HCT116 (cell line): ENCODE measurements around the gene RAB37. TPM values are rescaled to one million over a fixed set of nuclear protein-coding genes. Genes with fewer than 3 reads are reported as not detected.

Experiments
- ATAC-seq: fragments of 200-7000 bp; cut with Tn5 transposase; 2 replicates; pipeline ENCODE4 v1.9.1; 2020; ENCODE audit warnings: mild to moderate bottlenecking, moderate library complexity
- BruUV-seq: library from RNA; stranded (reverse); fragments of 400-500 nt; replicated peaks from 2 replicates; lab custom pipeline; 2021; lab: Mats Ljungman, UMichigan
- CTCF ChIA-PET: fragments of 300-600 bp; sonication (Branson Sonifier 250); formaldehyde crosslinking; loops from one replicate; lab custom pipeline; 2021; ENCODE audit warnings: antibody characterized with exemption; lab: Charles Lee
- POLR2A ChIA-PET: fragments of 300-600, 350-600 bp; sonication (Branson Sonifier 250); formaldehyde crosslinking; loops from one replicate; lab custom pipeline; 2021; ENCODE audit warnings: antibody characterized with exemption; lab: Charles Lee
- RAD21 ChIA-PET, 2 experiments: fragments of 300-600 bp; sonication (Branson Sonifier 250); formaldehyde crosslinking; loops; one replicate each; lab custom pipeline; 2023; ENCODE audit warnings: low total read pairs in 2 of 2; ENCODE audit not compliant: uncharacterized antibody in 2 of 2, unreplicated experiment in 2 of 2, low non-redundant PET in 1 of 2; lab: Charles Lee
- DNase-seq: peaks from one replicate; pipeline ENCODE4 v3.0.0-alpha.2; 2010; ENCODE audit warnings: low read depth, low spot score
- H2AFZ ChIP-seq: fragments of 200-600 bp; shearing (Covaris generic), sonication (generic); 2 replicates; pipeline ENCODE4 v1.6.1; 2017; ENCODE audit warnings: low read depth, mixed run types, mixed read lengths, antibody characterized with exemption, low read length; ENCODE audit not compliant: poor library complexity, severe bottlenecking
- H3K27ac ChIP-seq: 2 replicates; pipeline ENCODE4 v1.5.1; 2012; ENCODE audit warnings: low read depth, low read length
- H3K27me3 ChIP-seq: fragments of 200-600 bp; sonication (generic); 2 replicates; pipeline ENCODE4 v1.6.1; 2016; ENCODE audit warnings: mixed run types, low read length, mixed read lengths; ENCODE audit not compliant: insufficient read depth
- H3K36me3 ChIP-seq, 2 experiments: fragments of 200-500 bp in 1 of 2; fragments of 200-600 bp in 1 of 2; sonication (Bioruptor generic) in 1 of 2; sonication (generic) in 1 of 2; 2 replicates each; pipeline versions ENCODE4 v1.5.1 to v1.6.1; 2014 to 2016; ENCODE audit warnings: low read length in 2 of 2, inconsistent platforms in 1 of 2, mixed read lengths in 1 of 2, mixed run types in 1 of 2; ENCODE audit not compliant: insufficient read depth in 2 of 2, control insufficient read depth in 1 of 2
- H3K4me1 ChIP-seq, 2 experiments: fragments of 200-600 bp in 1 of 2; sonication (generic) in 1 of 2; 2 replicates each; pipeline versions ENCODE4 v1.5.1 to v1.6.1; 2012 to 2017; ENCODE audit warnings: low read length in 2 of 2, inconsistent platforms in 1 of 2, mild to moderate bottlenecking in 1 of 2, mixed read lengths in 1 of 2, mixed run types in 1 of 2, moderate library complexity in 1 of 2; ENCODE audit not compliant: insufficient read depth in 2 of 2, control insufficient read depth in 1 of 2
- H3K4me2 ChIP-seq: fragments of 200-600 bp; sonication (generic); 2 replicates; pipeline ENCODE4 v1.6.1; 2017; ENCODE audit warnings: mixed run types, low read length, mixed read lengths
- H3K4me3 ChIP-seq, 2 experiments: fragments of 200-600 bp in 1 of 2; sonication (generic) in 1 of 2; replicated peaks in 1 of 2; 2 replicates each; pipeline ENCODE4 v1.5.1; 2011 to 2016; ENCODE audit warnings: low read length in 2 of 2, control low read depth in 1 of 2, low read depth in 1 of 2, mild to moderate bottlenecking in 1 of 2, mixed read lengths in 1 of 2, mixed run types in 1 of 2
- H3K79me2 ChIP-seq: fragments of 200-600 bp; sonication (generic); 2 replicates; pipeline ENCODE4 v1.6.1; 2017; ENCODE audit warnings: mild to moderate bottlenecking, mixed run types, low read length, moderate library complexity, mixed read lengths; ENCODE audit not compliant: insufficient read depth
- H3K9ac ChIP-seq: fragments of 200-600 bp; sonication (generic); 2 replicates; pipeline ENCODE4 v1.6.1; 2016; ENCODE audit warnings: low read length, mixed read lengths
- H3K9me2 ChIP-seq: fragments of 200-600 bp; sonication (generic), shearing (Covaris generic); 2 replicates; pipeline ENCODE4 v1.6.1; 2017; ENCODE audit warnings: mixed run types, mild to moderate bottlenecking, moderate library complexity; ENCODE audit not compliant: insufficient read depth
- H3K9me3 ChIP-seq, 2 experiments: fragments of 200-500 bp in 1 of 2; fragments of 200-600 bp in 1 of 2; sonication (Bioruptor generic) in 1 of 2; sonication (generic) in 1 of 2; 2 replicates each; pipeline ENCODE4 v1.6.1; 2014 to 2017; ENCODE audit warnings: low read length in 2 of 2, mixed read lengths in 2 of 2, inconsistent platforms in 1 of 2, low read depth in 1 of 2, mild to moderate bottlenecking in 1 of 2, mixed run types in 1 of 2, moderate library complexity in 1 of 2; ENCODE audit not compliant: control insufficient read depth in 1 of 2, insufficient read depth in 1 of 2
- H4K20me1 ChIP-seq: fragments of 200-600 bp; sonication (generic), shearing (Covaris generic); 2 replicates; pipeline ENCODE4 v1.6.1; 2017; ENCODE audit warnings: mixed run types, mild to moderate bottlenecking, moderate library complexity; ENCODE audit not compliant: insufficient read depth
- CBX3 ChIP-seq: IDR thresholded peaks from 2 replicates; pipeline ENCODE4 v1.6.1; 2012; ENCODE audit warnings: low read depth
- EGR1 ChIP-seq: IDR thresholded peaks from 2 replicates; pipeline ENCODE4 v1.6.1; 2012; ENCODE audit warnings: low read depth
- SRF ChIP-seq: IDR thresholded peaks from 2 replicates; pipeline ENCODE4 v1.6.1; 2012; ENCODE audit warnings: low read depth
- TCF7L2 ChIP-seq: IDR thresholded peaks from 2 replicates; pipeline ENCODE4 v1.7.0; 2011; ENCODE audit warnings: borderline replicate concordance, inconsistent platforms; ENCODE audit not compliant: insufficient read depth, insufficient read length; ENCODE audit errors: extremely low read depth
- ZBTB33 ChIP-seq: IDR thresholded peaks from 2 replicates; pipeline ENCODE4 v1.6.1; 2011; ENCODE audit warnings: mild to moderate bottlenecking, low read length, moderate library complexity; ENCODE audit not compliant: insufficient replicate concordance; ENCODE audit errors: extremely low read depth
- ZFX ChIP-seq: fragments of 450-650 bp; IDR thresholded peaks from 2 replicates; pipeline ENCODE4 v1.6.1; 2017
- intact Hi-C: fragments of 100-400 bp; cut with micrococcal nuclease; formaldehyde crosslinking; loops from 2 replicates; pipeline ENCODE4 v1.10.0; 2022
- total RNA-seq: library from RNA; stranded (reverse); gene quantifications from one replicate; pipeline ENCODE4 v1.2.1, GENCODE V29; 2021; ENCODE audit not compliant: unreplicated experiment

Gene RAB37
- total RNA-seq, 1 experiment from 2014 or later = 8.2 TPM

- ChIA-PET CTCF (interaction anchor here (0.6 to 4.8 kb wide), 12 partner anchors 9 to 206 kb away, joined by 3 to 55 read pairs (median 5); partner anchors contain the start of gene RAB37), POLR2A (interaction anchor here (1.1 to 1.3 kb wide), 3 partner anchors 14 to 27 kb away, joined by 3 to 5 read pairs (median 4); no protein-coding TSS in a partner anchor), RAD21 (interaction anchor here (1.0 to 1.4 kb wide), 5 partner anchors 20 to 114 kb away, joined by 3 to 8 read pairs (median 3); no protein-coding TSS in a partner anchor)
- no peak for ATAC-seq
- peaks cover 15 to 47% of the 10 kb centered on the region in 2 experiments; a peak in 3 of 4 replicates for H3K36me3 ChIP-seq
- H2AFZ ChIP-seq = no peak overlapping the region
- no peak overlapping the region for H3K27ac ChIP-seq
- no peak for TF ChIP-seq ZBTB33
- no peak for TF ChIP-seq ZFX
- TF ChIP-seq TCF7L2 = no peak
- no peak for TF ChIP-seq CBX3
- TF ChIP-seq SRF = no peak
- TF ChIP-seq EGR1 = no peak
- no peaks in the 10 kb centered on the region for H3K9me3 ChIP-seq
- H3K9ac ChIP-seq = no peak overlapping the region
- H3K79me2 ChIP-seq = peaks cover 42% of the 10 kb centered on the region
- no peak overlapping the region for H3K4me2 ChIP-seq
- peaks cover 6 to 27% of the 10 kb centered on the region in 2 experiments; a peak in 3 of 4 replicates for H3K4me1 ChIP-seq
- H3K9me2 ChIP-seq = no peaks in the 10 kb centered on the region
- DNase-seq = no peak
- H4K20me1 ChIP-seq = no peaks in the 10 kb centered on the region
- H3K27me3 ChIP-seq = no peaks in the 10 kb centered on the region
- intact Hi-C loops = loop anchor here (2.0 kb wide), 1 partner anchor 115 kb away; no protein-coding TSS in a partner anchor
- no peak overlapping the region for H3K4me3 ChIP-seq
- BruUV-seq = no TSS peak
Observed at GRCh38 chr17:74771319-74771914, 34.4 kb downstream of the RAB37 start.
